ENCODE measurements around the gene TDG. TPM values are rescaled to one million over a fixed set of nuclear protein-coding genes. Genes with fewer than 3 reads are reported as not detected.

TDG gene
- polyA plus RNA-seq, 3 donors: 12.6 to 22.4 (median 20.1) TPM

- H3K36me3 ChIP-seq (replicated peaks in 1 of 2; ENCODE audit: control insufficient read depth in 1 of 2, insufficient read depth in 2 of 2, low read length in 2 of 2): no peaks in the 10 kb centered on the region
- Mint-ChIP-seq H3K4me1 (no peaks in the 10 kb centered on the region), H3K27ac (no peak overlapping the region), H3K4me3 (no peak overlapping the region), H3K9me3 (peaks cover 0 to 1% (median 0%) of the 10 kb centered on the region in 7 donors), H3K36me3 (no peaks in the 10 kb centered on the region), H3K27me3 (ENCODE audit: low read depth in 3 of 3) (peaks cover 0 to 21% (median 9%) of the 10 kb centered on the region in 3 donors)
- H3K79me2 ChIP-seq (ENCODE audit: insufficient read depth, low read length): no peaks in the 10 kb centered on the region
- intact Hi-C loops (cut with micrococcal nuclease): no loop called here
- no peak overlapping the region for H3K4me3 ChIP-seq (replicated peaks in 1 of 3; ENCODE audit: low read depth in 2 of 3, low read length in 3 of 3)
- no peak overlapping the region for H3K9ac ChIP-seq (ENCODE audit: insufficient read depth, low read length, poor library complexity, severe bottlenecking)
- H3K27me3 ChIP-seq (ENCODE audit: control insufficient read depth in 2 of 2, insufficient read depth in 2 of 2, low read length in 2 of 2): peaks cover 3% of the 10 kb centered on the region in 2 donors
- TF ChIP-seq, protein P1, sequence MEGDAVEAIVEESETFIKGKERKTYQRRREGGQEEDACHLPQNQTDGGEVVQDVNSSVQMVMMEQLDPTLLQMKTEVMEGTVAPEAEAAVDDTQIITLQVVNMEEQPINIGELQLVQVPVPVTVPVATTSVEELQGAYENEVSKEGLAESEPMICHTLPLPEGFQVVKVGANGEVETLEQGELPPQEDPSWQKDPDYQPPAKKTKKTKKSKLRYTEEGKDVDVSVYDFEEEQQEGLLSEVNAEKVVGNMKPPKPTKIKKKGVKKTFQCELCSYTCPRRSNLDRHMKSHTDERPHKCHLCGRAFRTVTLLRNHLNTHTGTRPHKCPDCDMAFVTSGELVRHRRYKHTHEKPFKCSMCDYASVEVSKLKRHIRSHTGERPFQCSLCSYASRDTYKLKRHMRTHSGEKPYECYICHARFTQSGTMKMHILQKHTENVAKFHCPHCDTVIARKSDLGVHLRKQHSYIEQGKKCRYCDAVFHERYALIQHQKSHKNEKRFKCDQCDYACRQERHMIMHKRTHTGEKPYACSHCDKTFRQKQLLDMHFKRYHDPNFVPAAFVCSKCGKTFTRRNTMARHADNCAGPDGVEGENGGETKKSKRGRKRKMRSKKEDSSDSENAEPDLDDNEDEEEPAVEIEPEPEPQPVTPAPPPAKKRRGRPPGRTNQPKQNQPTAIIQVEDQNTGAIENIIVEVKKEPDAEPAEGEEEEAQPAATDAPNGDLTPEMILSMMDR (IDR thresholded peaks at IDR 0.05): no peak
- no peak overlapping the region for H2AFZ ChIP-seq (ENCODE audit: insufficient read depth, low read depth, low read length, poor library complexity, severe bottlenecking)
- H3K4me1 ChIP-seq (ENCODE audit: control insufficient read depth in 1 of 2, insufficient read depth in 2 of 2, low read length in 2 of 2): no peaks in the 10 kb centered on the region
- H4K20me1 ChIP-seq (ENCODE audit: insufficient read depth, low read length): no peaks in the 10 kb centered on the region
- H3K9me3 ChIP-seq (replicated peaks in 1 of 2; ENCODE audit: control insufficient read depth in 1 of 2, insufficient read depth in 1 of 2, low read length in 2 of 2): no peaks in the 10 kb centered on the region
- WGBS (ENCODE audit: insufficient coverage): 91% methylated on average over 4 of the region's 5 CpGs
- no peak overlapping the region for H3K27ac ChIP-seq (ENCODE audit: low read depth in 1 of 2, low read length in 2 of 2)
- H3K4me2 ChIP-seq (replicated peaks; ENCODE audit: extremely low read depth, low read length, poor library complexity, severe bottlenecking): no peak overlapping the region
- DNase-seq: no peak
Measured at GRCh38 chr12:103998976-103999375, 33.3 kb downstream of the TDG start.

GRCh38 chr12:104000807-104001434, 35.2 kb downstream of the TDG start:
- TF ChIP-seq, protein P1 (IDR thresholded peaks at IDR 0.05): no peak

More at GRCh38 chr12:104000807-104001434, 35.2 kb downstream of the TDG start:
- Histone ChIP-seq H3K36me3 (replicated peaks in 1 of 2; ENCODE audit: control insufficient read depth in 1 of 2, insufficient read depth in 2 of 2, low read length in 2 of 2) (no peaks in the 10 kb centered on the region), H3K79me2 (ENCODE audit: insufficient read depth, low read length) (no peaks in the 10 kb centered on the region), H3K27me3 (ENCODE audit: control insufficient read depth in 2 of 2, insufficient read depth in 2 of 2, low read length in 2 of 2) (peaks cover 3% of the 10 kb centered on the region in 2 donors), H3K9ac (ENCODE audit: insufficient read depth, low read length, poor library complexity, severe bottlenecking) (no peak overlapping the region), H3K9me3 (replicated peaks in 1 of 2; ENCODE audit: control insufficient read depth in 1 of 2, insufficient read depth in 1 of 2, low read length in 2 of 2) (no peaks in the 10 kb centered on the region), H3K4me1 (ENCODE audit: control insufficient read depth in 1 of 2, insufficient read depth in 2 of 2, low read length in 2 of 2) (no peaks in the 10 kb centered on the region), H3K4me3 (replicated peaks in 1 of 3; ENCODE audit: low read depth in 2 of 3, low read length in 3 of 3) (no peak overlapping the region), H3K4me2 (replicated peaks; ENCODE audit: extremely low read depth, low read length, poor library complexity, severe bottlenecking) (no peak overlapping the region), H4K20me1 (ENCODE audit: insufficient read depth, low read length) (no peaks in the 10 kb centered on the region), H2AFZ (ENCODE audit: insufficient read depth, low read depth, low read length, poor library complexity, severe bottlenecking) (no peak overlapping the region), H3K27ac (ENCODE audit: low read depth in 1 of 2, low read length in 2 of 2) (no peak overlapping the region)
- peaks cover 0 to 20% (median 11%) of the 10 kb centered on the region in 3 donors for H3K27me3 Mint-ChIP-seq (ENCODE audit: low read depth in 3 of 3)
- intact Hi-C loops (cut with micrococcal nuclease): no loop called here
- 100% methylated on average over 1 of the region's 3 CpGs for WGBS (ENCODE audit: insufficient coverage)
- DNase-seq: no peak
- no peak overlapping the region for H3K4me3 Mint-ChIP-seq
- H3K36me3 Mint-ChIP-seq: no peaks in the 10 kb centered on the region
- peaks cover 0 to 1% (median 0%) of the 10 kb centered on the region in 7 donors for H3K9me3 Mint-ChIP-seq
- H3K27ac Mint-ChIP-seq: no peak overlapping the region
- no peaks in the 10 kb centered on the region for H3K4me1 Mint-ChIP-seq
